IMR-90 (cell line): ENCODE data around the gene COL5A1.

Experiments
- MAFK ChIP-seq: IDR thresholded peaks from 2 replicates; pipeline ENCODE4 v1.6.1; 2012; ENCODE audit warnings: low read depth, low read length, improper control_type of control experiment
- MXI1 ChIP-seq: IDR thresholded peaks from 2 replicates; pipeline ENCODE4 v1.6.1; 2012; ENCODE audit warnings: low read depth, mild to moderate bottlenecking, low read length, moderate library complexity, borderline replicate concordance
- POLR2A ChIP-seq: IDR thresholded peaks from 2 replicates; pipeline ENCODE4 v1.6.1; 2012; ENCODE audit warnings: mild to moderate bottlenecking, low read depth, low read length
- SMC3 ChIP-seq: fragments of 150-350 bp; IDR thresholded peaks from 2 replicates; pipeline ENCODE4 v1.6.1; 2016; ENCODE audit warnings: low read depth, mild to moderate bottlenecking, antibody characterized with exemption, low read length, moderate library complexity
- TF ChIP-seq, protein P1 (sequence below): conservative IDR thresholded peaks from 2 replicates; pipeline ENCODE4 v1.5.1; 2012; ENCODE audit warnings: mild to moderate bottlenecking, low read depth, low read length, improper control_type of control experiment
- TF ChIP-seq, protein P2 (sequence below): fragments of 150-350 bp; IDR thresholded peaks from 2 replicates; pipeline ENCODE4 v1.6.1; 2017; ENCODE audit warnings: mild to moderate bottlenecking, antibody characterized with exemption, low read length, low read depth

DNA sequence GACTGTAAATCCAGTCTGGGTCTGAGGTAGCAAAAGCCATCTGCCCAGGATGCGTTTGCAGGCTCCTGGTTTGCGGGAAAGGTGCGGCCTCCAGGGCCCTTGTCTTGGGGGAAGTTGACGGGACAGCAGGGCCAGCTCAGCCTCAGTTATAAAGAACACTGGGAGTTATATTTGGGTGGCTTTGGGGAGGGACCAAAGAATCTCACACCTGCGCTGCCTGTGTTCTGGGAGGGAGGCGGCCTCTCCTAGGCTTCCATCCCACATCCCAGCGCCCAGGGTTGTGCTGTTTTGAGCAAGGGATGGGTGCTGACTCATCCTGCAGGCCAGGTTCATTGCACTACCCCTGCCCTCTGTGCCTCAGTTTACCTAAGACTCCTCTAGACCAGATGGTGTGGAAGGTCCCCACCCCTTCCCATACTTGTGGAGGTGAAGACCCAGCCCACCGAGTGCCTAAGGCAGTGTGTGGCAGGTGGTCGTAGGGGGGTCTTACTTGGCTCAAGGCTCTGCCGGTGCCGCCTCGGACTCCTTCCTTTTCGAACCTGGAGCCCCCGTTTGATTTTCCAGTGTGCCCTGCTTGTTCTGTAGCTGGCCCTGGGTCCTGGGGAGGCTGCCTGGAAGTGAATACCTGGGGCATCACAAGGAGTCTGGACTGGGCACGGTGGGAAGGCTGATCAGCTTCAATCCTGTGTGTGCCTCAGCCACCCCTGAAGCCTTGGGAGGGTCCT lies 199.7 kb downstream of the COL5A1 start:
- TF ChIP-seq POLR2A (no peak), MXI1 (no peak), MAFK (no peak), SMC3 (no peak)
- TF ChIP-seq, protein P1, sequence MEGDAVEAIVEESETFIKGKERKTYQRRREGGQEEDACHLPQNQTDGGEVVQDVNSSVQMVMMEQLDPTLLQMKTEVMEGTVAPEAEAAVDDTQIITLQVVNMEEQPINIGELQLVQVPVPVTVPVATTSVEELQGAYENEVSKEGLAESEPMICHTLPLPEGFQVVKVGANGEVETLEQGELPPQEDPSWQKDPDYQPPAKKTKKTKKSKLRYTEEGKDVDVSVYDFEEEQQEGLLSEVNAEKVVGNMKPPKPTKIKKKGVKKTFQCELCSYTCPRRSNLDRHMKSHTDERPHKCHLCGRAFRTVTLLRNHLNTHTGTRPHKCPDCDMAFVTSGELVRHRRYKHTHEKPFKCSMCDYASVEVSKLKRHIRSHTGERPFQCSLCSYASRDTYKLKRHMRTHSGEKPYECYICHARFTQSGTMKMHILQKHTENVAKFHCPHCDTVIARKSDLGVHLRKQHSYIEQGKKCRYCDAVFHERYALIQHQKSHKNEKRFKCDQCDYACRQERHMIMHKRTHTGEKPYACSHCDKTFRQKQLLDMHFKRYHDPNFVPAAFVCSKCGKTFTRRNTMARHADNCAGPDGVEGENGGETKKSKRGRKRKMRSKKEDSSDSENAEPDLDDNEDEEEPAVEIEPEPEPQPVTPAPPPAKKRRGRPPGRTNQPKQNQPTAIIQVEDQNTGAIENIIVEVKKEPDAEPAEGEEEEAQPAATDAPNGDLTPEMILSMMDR: no peak
- TF ChIP-seq, protein P2, sequence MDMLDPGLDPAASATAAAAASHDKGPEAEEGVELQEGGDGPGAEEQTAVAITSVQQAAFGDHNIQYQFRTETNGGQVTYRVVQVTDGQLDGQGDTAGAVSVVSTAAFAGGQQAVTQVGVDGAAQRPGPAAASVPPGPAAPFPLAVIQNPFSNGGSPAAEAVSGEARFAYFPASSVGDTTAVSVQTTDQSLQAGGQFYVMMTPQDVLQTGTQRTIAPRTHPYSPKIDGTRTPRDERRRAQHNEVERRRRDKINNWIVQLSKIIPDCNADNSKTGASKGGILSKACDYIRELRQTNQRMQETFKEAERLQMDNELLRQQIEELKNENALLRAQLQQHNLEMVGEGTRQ: no peak
